Measurements from ENCODE around the gene FBXL20.
"Not testable (repeated sequence)": the region's sequence is repeated elsewhere in the genome, so short reads cannot be mapped to it uniquely, and the experiment has no call there.

Gene FBXL20, protein sequence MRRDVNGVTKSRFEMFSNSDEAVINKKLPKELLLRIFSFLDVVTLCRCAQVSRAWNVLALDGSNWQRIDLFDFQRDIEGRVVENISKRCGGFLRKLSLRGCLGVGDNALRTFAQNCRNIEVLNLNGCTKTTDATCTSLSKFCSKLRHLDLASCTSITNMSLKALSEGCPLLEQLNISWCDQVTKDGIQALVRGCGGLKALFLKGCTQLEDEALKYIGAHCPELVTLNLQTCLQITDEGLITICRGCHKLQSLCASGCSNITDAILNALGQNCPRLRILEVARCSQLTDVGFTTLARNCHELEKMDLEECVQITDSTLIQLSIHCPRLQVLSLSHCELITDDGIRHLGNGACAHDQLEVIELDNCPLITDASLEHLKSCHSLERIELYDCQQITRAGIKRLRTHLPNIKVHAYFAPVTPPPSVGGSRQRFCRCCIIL

DNA sequence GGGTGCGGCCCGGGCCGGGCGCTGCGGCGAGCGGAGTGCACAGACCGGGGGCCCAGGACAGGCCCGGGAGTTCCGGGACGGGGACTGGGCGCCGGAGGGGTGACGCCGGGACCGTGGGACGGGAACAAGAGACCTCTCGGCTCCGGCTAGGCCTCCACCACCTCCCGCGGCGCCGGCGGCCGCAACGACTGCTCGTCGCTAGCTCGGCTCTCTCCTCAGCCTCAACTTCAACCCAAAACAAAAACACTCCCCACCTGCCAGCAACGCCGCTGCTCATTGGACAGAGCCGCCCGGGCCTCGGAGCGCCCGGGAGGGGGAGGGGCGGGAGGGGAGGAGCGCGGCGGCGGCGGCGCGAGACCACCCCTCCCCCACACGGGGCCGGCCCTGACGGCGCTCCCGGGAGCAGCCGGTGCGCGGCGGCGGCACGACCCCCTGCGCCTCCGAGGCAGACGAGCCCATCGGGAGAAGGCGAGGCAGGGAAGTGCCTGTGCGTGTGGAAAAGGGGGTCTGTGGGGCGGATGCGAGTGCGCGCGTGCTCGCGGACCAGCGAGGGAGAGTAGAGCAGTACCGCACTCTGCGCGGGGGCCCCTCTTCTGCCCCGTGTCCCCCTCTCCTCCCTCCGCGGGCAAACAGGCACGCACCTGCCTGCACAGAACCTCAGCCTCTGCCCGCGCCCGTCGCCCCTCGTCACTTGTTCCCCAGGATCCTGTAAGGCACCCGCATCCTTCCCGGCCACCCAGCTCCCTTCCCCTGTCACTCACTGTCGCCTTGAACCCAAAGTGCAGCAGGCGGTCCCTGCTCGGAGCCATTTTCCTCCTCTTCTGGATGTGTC, at the start of gene FBXL20:
Gene FBXL20, minus strand, starts transcription at position 215 of the 832 bp plus-strand sequence. CDS start 224 bp downstream, outside the sequence.
- peak; percentile 88 for DNase-seq (ENCODE audit: low read depth)

DNA sequence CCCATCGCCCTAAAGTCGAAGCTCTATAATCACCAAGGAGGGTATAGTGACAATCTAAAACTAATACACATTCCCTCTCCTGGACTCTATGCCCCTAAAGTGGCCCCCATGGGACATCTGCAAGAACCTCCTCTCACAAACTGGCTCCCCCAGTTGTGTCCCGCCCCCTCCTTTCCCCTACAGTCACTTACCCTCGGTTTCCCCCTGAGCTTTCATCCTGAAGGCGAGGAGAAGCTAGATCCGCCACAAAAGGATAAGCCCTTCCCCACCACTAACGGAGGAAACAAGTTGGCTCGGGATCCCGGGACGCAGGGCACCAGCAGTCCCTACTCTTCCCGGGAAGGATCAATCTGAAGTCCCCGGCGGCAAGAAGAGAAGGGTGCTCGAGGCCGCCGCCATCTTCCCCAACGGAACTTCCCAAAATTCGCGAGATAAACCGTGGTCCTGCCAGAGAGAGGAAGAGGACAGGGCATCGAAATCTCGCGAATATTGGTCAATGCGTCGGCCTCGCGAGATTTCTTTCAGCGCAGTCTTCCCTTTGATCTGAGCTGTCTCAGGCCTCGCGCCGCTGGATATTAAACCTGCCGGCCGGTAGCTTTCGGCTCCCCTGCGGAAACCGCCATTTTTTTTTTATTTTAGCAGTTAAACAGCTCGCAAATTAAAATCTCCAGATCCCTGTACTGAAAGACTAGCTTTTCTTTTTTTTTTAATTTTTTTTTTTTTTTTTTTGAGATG, 49.6 kb upstream of the FBXL20 start, which contains the start of gene MED1:
Gene MED1, minus strand, starts transcription at position 417 of the 735 bp plus-strand sequence. Its CDS starts 201 bp downstream, at position 216.
- DNase-seq (ENCODE audit: low read depth): peak; percentile 79

GRCh38 chr17:39450051-39450450, 48.6 kb upstream of the FBXL20 start:
- no peak for DNase-seq (ENCODE audit: low read depth)

DNA sequence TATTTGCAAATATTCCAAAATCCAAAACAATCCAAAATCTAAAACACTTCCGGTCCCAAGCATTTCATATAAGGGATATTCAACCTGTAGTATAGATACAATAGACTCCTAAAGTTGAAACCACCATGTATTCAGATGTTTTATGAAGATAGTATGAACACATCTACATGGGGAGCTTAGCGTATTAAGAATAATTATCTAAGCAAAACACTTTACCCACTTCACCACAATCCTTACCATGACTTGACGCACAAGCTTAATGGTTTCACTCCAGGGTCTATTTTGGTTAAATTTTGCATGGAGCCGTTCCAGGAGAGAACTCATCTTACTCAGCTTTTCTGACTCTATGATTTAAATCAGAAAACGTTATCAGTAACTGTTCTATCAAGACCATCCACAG, 46.1 kb upstream of the FBXL20 start:
- no peak for DNase-seq (ENCODE audit: low read depth)

GRCh38 chr17:39443326-39443725, 41.9 kb upstream of the FBXL20 start:
- no peak for DNase-seq (ENCODE audit: low read depth)

DNA sequence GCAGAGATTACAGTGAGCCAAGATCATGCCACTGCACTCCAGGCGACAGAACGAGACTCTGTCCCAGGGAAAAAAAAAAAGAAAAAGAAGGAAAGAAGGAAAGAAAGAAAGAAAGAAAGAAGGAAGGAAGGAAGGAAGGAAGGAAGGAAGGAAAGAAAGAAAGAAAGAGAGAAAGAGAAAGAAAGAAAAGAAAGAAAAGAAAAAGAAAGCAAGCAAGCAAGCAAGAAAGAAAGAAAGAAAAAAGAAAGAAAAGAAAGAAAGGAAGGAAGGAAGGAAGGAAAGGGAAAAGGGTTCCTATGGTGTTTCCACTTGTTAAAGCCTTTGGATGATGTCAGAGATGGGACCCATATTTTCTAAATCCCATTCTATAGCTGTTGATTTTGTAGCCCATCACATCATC, 38.4 kb upstream of the FBXL20 start:
- not testable (repeated sequence) for DNase-seq (ENCODE audit: low read depth)

GRCh38 chr17:39429600-39429999, 28.2 kb upstream of the FBXL20 start:
- DNase-seq (ENCODE audit: low read depth): no peak

- DNase-seq (ENCODE audit: low read depth): no peak
Observed at GRCh38 chr17:39416141-39416540, 14.7 kb upstream of the FBXL20 start.

DNA sequence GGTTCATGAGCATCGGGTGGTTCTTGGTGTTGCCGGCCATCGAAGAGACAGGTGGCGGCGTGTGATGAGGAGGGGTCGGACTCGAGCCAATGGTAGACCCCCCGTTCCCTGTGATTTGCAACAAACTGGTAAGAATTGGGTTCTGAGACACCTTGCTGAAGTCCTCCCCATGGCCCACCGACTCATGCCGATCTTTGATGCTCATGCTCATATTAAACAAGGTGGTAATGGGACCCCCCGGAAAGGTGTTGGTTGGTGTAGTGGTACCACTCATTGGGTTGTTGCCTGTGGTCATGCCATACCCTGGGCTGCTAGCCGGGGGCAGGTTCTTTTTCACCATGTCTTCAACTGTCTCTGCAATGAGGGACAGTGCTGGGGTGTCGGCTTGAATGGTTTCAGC, 8.9 kb upstream of the FBXL20 start:
- DNase-seq (ENCODE audit: low read depth): no peak

- no peak for DNase-seq (ENCODE audit: low read depth)
Observed at GRCh38 chr17:39408360-39408759, 6.9 kb upstream of the FBXL20 start.

GRCh38 chr17:39406951-39407350, 5.5 kb upstream of the FBXL20 start:
- DNase-seq (ENCODE audit: low read depth): no peak

DNA sequence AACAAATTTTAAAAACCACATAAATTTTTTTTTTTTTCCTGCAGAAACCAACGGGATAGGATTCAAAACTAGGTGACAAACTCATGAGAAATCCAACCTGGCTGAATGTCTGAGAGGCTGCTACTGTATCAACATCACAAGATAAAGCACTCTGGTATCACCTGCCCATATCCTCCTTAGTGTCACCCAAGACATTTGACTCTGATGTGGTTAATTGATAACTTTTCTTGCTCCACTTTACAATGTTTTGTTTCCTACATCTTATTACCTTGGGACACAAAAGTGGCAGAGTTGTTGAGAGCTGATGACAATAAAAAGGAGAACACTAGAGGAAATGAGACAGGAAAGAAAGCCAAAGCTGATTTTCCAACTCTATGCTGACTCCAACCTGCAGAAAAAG, 4.0 kb upstream of the FBXL20 start:
- DNase-seq (ENCODE audit: low read depth): no peak

- no peak for DNase-seq (ENCODE audit: low read depth)
Observed at GRCh38 chr17:39404542-39405378, 3.3 kb upstream of the FBXL20 start.

DNA sequence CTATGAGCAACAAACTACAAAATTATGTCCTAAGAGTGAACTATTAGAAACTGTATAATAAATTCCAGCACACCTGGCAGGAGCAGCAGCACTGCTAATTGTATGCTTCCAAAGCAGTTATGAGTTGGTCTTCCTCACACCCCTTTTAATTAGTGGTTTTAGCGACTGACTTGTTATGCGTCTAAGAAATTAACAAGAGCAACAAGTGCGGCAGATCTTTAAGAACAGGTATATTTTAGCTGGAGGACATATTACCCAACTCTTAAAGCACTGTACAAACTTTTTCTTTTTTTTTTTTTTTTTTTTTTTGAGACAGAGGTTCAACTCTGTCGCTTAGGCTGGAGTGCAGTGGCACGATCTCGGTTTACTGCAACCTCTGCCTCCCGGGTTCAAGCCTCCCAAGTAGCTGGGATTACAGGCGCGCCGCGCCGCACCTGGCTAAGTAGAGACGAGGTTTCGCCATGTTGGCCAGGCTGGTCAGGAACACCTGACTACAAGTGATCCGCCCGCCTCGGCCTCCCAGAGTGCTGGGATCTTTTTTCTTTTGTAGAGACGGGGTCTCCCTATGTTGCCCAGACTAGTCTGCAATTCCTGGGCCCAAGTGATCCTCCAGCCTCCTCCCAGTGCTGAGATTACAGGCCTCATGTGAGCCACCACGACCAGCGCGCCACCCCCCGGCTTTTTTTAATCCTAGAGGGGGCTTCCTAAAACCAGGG, 1.6 kb upstream of the FBXL20 start:
- no peak for DNase-seq (ENCODE audit: low read depth)

GRCh38 chr17:39402244-39402889, 941 bp upstream of the FBXL20 start:
- DNase-seq (ENCODE audit: low read depth): peak; percentile 77

DNA sequence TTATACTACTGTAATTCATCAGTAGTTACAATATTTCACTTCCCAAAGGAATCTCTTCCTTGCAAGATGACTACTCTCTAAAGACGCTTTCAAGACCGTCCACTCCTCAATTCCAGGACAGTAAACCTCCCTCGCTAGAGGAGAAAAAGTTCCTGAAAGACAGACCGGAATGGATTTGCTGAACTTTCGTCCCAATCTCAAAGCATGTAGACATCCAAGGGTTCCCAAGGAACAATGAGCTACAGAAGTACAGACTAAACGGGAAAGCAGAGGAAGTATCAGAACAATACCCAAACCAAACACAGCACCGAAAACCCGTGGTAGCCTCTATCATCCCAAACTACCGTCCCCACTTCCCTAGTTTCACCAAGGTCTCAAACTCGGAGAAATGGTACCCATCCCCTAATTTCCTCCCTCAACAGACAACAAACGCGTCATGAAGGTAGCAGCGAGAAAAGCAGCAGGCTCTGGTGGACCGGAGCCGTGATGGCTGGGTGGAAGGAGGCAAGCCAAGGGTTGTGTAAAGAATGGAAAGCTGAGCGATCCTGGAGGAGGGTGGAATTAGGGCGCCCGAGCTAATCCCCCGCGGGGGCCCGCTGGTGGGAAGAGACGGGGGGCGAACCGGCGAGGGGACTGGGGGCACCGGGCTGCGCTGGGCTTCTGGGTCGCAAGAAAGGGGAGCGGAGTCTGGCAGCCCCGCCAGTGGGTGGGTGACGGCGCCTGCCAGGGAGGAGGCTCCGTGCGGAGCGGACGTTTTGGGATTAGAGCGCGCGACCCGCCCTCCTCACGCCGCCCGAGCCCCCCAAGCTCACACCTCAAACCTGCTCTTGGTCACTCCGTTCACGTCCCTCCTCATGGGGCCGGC, 647 bp downstream of the FBXL20 start:
- no peak for DNase-seq (ENCODE audit: low read depth)

DNA sequence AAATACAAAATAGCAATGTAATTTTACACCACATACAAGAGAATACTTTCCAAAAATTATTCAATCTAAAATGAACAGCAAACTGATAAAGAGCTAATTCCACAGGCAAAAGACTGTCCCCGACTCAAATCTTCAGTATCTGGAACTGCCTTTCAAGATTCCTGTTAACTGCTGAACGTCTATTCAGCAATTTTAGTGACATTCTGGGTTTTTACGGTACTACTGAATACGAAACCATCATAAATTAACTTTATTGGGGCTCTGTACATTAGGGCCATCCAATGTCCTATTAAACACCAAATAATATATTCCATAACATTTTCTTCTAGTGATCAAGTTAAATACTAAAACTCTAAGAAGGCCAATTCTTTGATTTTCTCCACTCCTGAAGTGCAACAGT, 1.6 kb downstream of the FBXL20 start:
- DNase-seq (ENCODE audit: low read depth): no peak

GRCh38 chr17:39393736-39394135, 7.7 kb downstream of the FBXL20 start:
- DNase-seq (ENCODE audit: low read depth): no peak

GRCh38 chr17:39391448-39391847, 10.0 kb downstream of the FBXL20 start:
- no peak for DNase-seq (ENCODE audit: low read depth)
